ENCODE data around the gene GTPBP3.

- TF ChIP-seq, protein P1, sequence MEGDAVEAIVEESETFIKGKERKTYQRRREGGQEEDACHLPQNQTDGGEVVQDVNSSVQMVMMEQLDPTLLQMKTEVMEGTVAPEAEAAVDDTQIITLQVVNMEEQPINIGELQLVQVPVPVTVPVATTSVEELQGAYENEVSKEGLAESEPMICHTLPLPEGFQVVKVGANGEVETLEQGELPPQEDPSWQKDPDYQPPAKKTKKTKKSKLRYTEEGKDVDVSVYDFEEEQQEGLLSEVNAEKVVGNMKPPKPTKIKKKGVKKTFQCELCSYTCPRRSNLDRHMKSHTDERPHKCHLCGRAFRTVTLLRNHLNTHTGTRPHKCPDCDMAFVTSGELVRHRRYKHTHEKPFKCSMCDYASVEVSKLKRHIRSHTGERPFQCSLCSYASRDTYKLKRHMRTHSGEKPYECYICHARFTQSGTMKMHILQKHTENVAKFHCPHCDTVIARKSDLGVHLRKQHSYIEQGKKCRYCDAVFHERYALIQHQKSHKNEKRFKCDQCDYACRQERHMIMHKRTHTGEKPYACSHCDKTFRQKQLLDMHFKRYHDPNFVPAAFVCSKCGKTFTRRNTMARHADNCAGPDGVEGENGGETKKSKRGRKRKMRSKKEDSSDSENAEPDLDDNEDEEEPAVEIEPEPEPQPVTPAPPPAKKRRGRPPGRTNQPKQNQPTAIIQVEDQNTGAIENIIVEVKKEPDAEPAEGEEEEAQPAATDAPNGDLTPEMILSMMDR (conservative IDR thresholded peaks at IDR 0.05; ENCODE audit: low read depth, low read length), result no peak
- no peak for TF ChIP-seq EZH2 (IDR thresholded peaks at IDR 0.05; ENCODE audit: borderline replicate concordance, low read depth, low read length, poor library complexity, severe bottlenecking)
Observed at GRCh38 chr19:17327068-17327653, 10.2 kb upstream of the GTPBP3 start.

Data from A673 (cell line).